IMR-90 (cell line): Measurements from ENCODE around the gene TRPV3. TPM values are rescaled to one million over a fixed set of nuclear protein-coding genes. Genes with fewer than 3 reads are reported as not detected.

Experiments
- ATAC-seq: fragments of 200-7000 bp; cut with Tn5 transposase; 2 replicates; pipeline ENCODE4 v1.9.1; 2020; ENCODE audit warnings: low read depth, mild to moderate bottlenecking, moderate library complexity
- BruUV-seq: library from RNA; stranded (reverse); fragments of 400-500 nt; replicated peaks from 2 replicates; lab custom pipeline; 2021; lab: Mats Ljungman, UMichigan
- CTCF ChIA-PET: fragments of 300-600 bp; formaldehyde crosslinking; extraction: SDS; loops from one replicate; lab custom pipeline; 2021; ENCODE audit warnings: antibody characterized with exemption; lab: Yijun Ruan, JAX
- POLR2A ChIA-PET: fragments of 300-600 bp; sonication (Branson Sonifier 250); formaldehyde crosslinking; loops from one replicate; lab custom pipeline; 2022; ENCODE audit warnings: antibody characterized with exemption; ENCODE audit not compliant: unreplicated experiment; lab: Charles Lee
- DNase-seq: peaks from one replicate; pipeline ENCODE4 v3.0.0; 2013
- H2AFZ ChIP-seq: replicated peaks from 2 replicates; pipeline ENCODE3; 2013; ENCODE audit warnings: low read length, mild to moderate bottlenecking; ENCODE audit not compliant: poor library complexity
- H2AK5ac ChIP-seq: 2 replicates; pipeline ENCODE4 v1.6.1; 2013; ENCODE audit warnings: low read depth, low read length, inconsistent platforms
- H2AK9ac ChIP-seq: replicated peaks from 2 replicates; pipeline ENCODE3; 2013; ENCODE audit warnings: mild to moderate bottlenecking, low read depth, low read length, moderate library complexity; ENCODE audit not compliant: poor library complexity
- H2BK120ac ChIP-seq: 2 replicates; pipeline ENCODE4 v1.6.1; 2013; ENCODE audit warnings: low read depth, low read length, inconsistent platforms
- H2BK15ac ChIP-seq: 3 replicates; pipeline ENCODE4 v1.6.1; 2013; ENCODE audit warnings: low read depth, low read length, inconsistent platforms
- H2BK20ac ChIP-seq: 2 replicates; pipeline ENCODE4 v1.6.1; 2013; ENCODE audit warnings: low read depth, mild to moderate bottlenecking, inconsistent platforms, low read length, moderate library complexity
- H2BK5ac ChIP-seq: 2 replicates; pipeline ENCODE4 v1.6.1; 2013; ENCODE audit warnings: mild to moderate bottlenecking, low read depth, low read length, inconsistent platforms; ENCODE audit not compliant: poor library complexity, severe bottlenecking
- H3K14ac ChIP-seq: replicated peaks from 2 replicates; pipeline ENCODE4 v1.6.1; 2013; ENCODE audit warnings: low read depth, low read length, inconsistent platforms
- H3K18ac ChIP-seq: 2 replicates; pipeline ENCODE4 v1.6.1; 2013; ENCODE audit warnings: low read depth, low read length, control low read depth
- H3K23ac ChIP-seq: 2 replicates; pipeline ENCODE4 v1.6.1; 2013; ENCODE audit warnings: low read depth, low read length, inconsistent platforms
- H3K27ac ChIP-seq: 2 replicates; pipeline ENCODE4 v1.5.1; 2013; ENCODE audit warnings: mild to moderate bottlenecking, control low read depth, low read length; ENCODE audit not compliant: insufficient read depth
- H3K27me3 ChIP-seq: 2 replicates; pipeline ENCODE4 v1.6.1; 2013; ENCODE audit warnings: low read length; ENCODE audit not compliant: control insufficient read depth, insufficient read depth
- H3K36me3 ChIP-seq: 2 replicates; pipeline ENCODE4 v1.6.1; 2013; ENCODE audit warnings: low read length, mixed read lengths; ENCODE audit not compliant: control insufficient read depth, insufficient read depth
- H3K4ac ChIP-seq: 2 replicates; pipeline ENCODE4 v1.6.1; 2013; ENCODE audit warnings: low read depth, low read length, inconsistent platforms
- H3K4me1 ChIP-seq: 2 replicates; pipeline ENCODE4 v1.6.1; 2013; ENCODE audit warnings: low read length, mixed read lengths; ENCODE audit not compliant: control insufficient read depth, insufficient read depth
- H3K4me2 ChIP-seq: 2 replicates; pipeline ENCODE4 v1.6.1; 2013; ENCODE audit warnings: low read depth, mild to moderate bottlenecking, control low read depth, low read length, moderate library complexity
- H3K4me3 ChIP-seq: 2 replicates; pipeline ENCODE4 v1.5.1; 2013; ENCODE audit warnings: low read depth, mild to moderate bottlenecking, control low read depth, low read length, moderate library complexity; ENCODE audit not compliant: insufficient read depth
- H3K56ac ChIP-seq: 2 replicates; pipeline ENCODE4 v1.6.1; 2013; ENCODE audit warnings: low read length, inconsistent platforms; ENCODE audit not compliant: insufficient read depth; ENCODE audit errors: extremely low read depth
- H3K79me1 ChIP-seq, 2 experiments: 2 replicates each; pipeline ENCODE4 v1.6.1; 2013; ENCODE audit warnings: low read length in 2 of 2, inconsistent platforms in 1 of 2, low read depth in 1 of 2
- H3K9ac ChIP-seq: 2 replicates; pipeline ENCODE4 v1.6.1; 2013; ENCODE audit warnings: low read depth, low read length, control low read depth
- H3K9me1 ChIP-seq: 2 replicates; pipeline ENCODE4 v1.6.1; 2013; ENCODE audit warnings: low read length, inconsistent platforms; ENCODE audit not compliant: insufficient read depth
- H3K9me3 ChIP-seq: 2 replicates; pipeline ENCODE4 v1.6.1; 2013; ENCODE audit warnings: low read length; ENCODE audit not compliant: control insufficient read depth, insufficient read depth
- H4K20me1 ChIP-seq: 2 replicates; pipeline ENCODE4 v1.6.1; 2013; ENCODE audit warnings: low read length, inconsistent platforms; ENCODE audit not compliant: insufficient read depth
- H4K5ac ChIP-seq: 2 replicates; pipeline ENCODE4 v1.6.1; 2013; ENCODE audit warnings: mild to moderate bottlenecking, low read depth, low read length, control low read depth
- H4K8ac ChIP-seq, 2 experiments: 2 replicates each; pipeline ENCODE4 v1.6.1; 2013; ENCODE audit warnings: low read depth in 2 of 2, low read length in 2 of 2, control low read depth in 1 of 2, inconsistent platforms in 1 of 2
- H4K91ac ChIP-seq: 2 replicates; pipeline ENCODE4 v1.6.1; 2013; ENCODE audit warnings: low read depth, low read length, inconsistent platforms; ENCODE audit not compliant: insufficient read depth
- BHLHE40 ChIP-seq: fragments of 150-350 bp; IDR thresholded peaks from 2 replicates; pipeline ENCODE4 v1.6.1; 2016; ENCODE audit warnings: mild to moderate bottlenecking, low read depth, low read length
- CHD1 ChIP-seq: IDR thresholded peaks from 2 replicates; pipeline ENCODE4 v1.6.1; 2012; ENCODE audit warnings: low read depth, low read length, improper control_type of control experiment
- CTCF ChIP-seq: conservative IDR thresholded peaks from 2 replicates; pipeline ENCODE4 v1.5.1; 2012; ENCODE audit warnings: mild to moderate bottlenecking, low read depth, low read length, improper control_type of control experiment
- NFE2L2 ChIP-seq: fragments of 150-350 bp; IDR thresholded peaks from 2 replicates; pipeline ENCODE4 v1.6.1; 2016; ENCODE audit warnings: low read depth, mild to moderate bottlenecking, low read length
- RCOR1 ChIP-seq: IDR thresholded peaks from 2 replicates; pipeline ENCODE4 v1.6.1; 2012; ENCODE audit warnings: mild to moderate bottlenecking, low read length, improper control_type of control experiment; ENCODE audit not compliant: insufficient replicate concordance
- WGBS, 2 experiments: methylation state at CpG; one replicate each; pipeline versions ENCODE4 v1.1.5 to v1.1.7; 2013; ENCODE audit warnings: missing lambda C conversion rate in 2 of 2; ENCODE audit not compliant: insufficient read length in 1 of 2; ENCODE audit errors: extremely low coverage in 2 of 2; 5-methylcytosine and 5-hydroxymethylcytosine counted together
- dilution Hi-C: fragments of 300-500 bp; cut with HindIII; formaldehyde crosslinking; loops from one replicate; pipeline ENCODE4 v1.14.3; 2018; ENCODE audit warnings: low sequenced_read_pairs; ENCODE audit not compliant: unreplicated experiment
- in situ Hi-C: fragments of 300-500 bp; cut with MboI; formaldehyde crosslinking; loops from 3 replicates; pipeline ENCODE4 v1.14.3; 2019; ENCODE audit warnings: low sequenced_read_pairs, inconsistent platforms, mixed read lengths
- intact Hi-C: fragments of 100-400 bp; cut with micrococcal nuclease; formaldehyde crosslinking; loops from 2 replicates; pipeline ENCODE4 v1.10.0; 2022
- polyA plus RNA-seq, 3 experiments: library from polyadenylated mRNA; depleted of rRNA; stranded (reverse); fragments of >200 nt; gene quantifications; 2 replicates each; pipeline ENCODE4 v1.2.3, GENCODE V29; 2012; ENCODE audit warnings: low replicate concordance in 1 of 3
- total RNA-seq: library from RNA; depleted of rRNA; stranded (reverse); fragments of >200 nt; gene quantifications from 2 replicates; pipeline ENCODE4 v1.2.3, GENCODE V29; 2012

Gene TRPV3
- total and polyA plus RNA-seq, 2 of the 4 experiments (the other 2 are of a cell fraction): 0.18 to 0.26 TPM

- Histone ChIP-seq H2BK120ac (no peak overlapping the region), H2AFZ (peak overlapping the region; percentile 87), H3K4me3 (no peak overlapping the region), H4K5ac (peak overlapping the region; percentile 13; the same call in 1 of the 2 replicates), H3K4me2 (no peak overlapping the region), H4K8ac (peak overlapping the region; percentile 91 to 95; a peak in 3 of 4 replicates), H2AK9ac (no peak overlapping the region), H2BK5ac (no peak overlapping the region), H2AK5ac (no peak overlapping the region), H3K9me3 (no peaks in the 10 kb centered on the region), H4K91ac (peak overlapping the region; percentile 84; the same call in 1 of the 2 replicates), H3K56ac (no peak overlapping the region), H2BK20ac (no peak overlapping the region), H3K27me3 (no peaks in the 10 kb centered on the region), H3K9me1 (no peaks in the 10 kb centered on the region), H4K20me1 (no peaks in the 10 kb centered on the region), H3K23ac (no peak overlapping the region), H3K4me1 (peaks cover 3% of the 10 kb centered on the region; the same call in 1 of the 2 replicates), H3K79me1 (no peaks in the 10 kb centered on the region), H3K9ac (no peak overlapping the region), H3K18ac (no peak overlapping the region), H3K36me3 (no peaks in the 10 kb centered on the region), H3K4ac (peak overlapping the region; percentile 85), H3K14ac (no peak overlapping the region), H2BK15ac (no peak overlapping the region), H3K27ac (no peak overlapping the region)
- POLR2A ChIA-PET: no interaction called here
- dilution Hi-C loops (no loop called here), intact Hi-C loops (loop anchor here (5.0 kb wide), 1 partner anchor 102 kb away; the partner anchor contains the start of genes CTNS and SHPK), in situ Hi-C loops (no loop called here)
- WGBS, 2 experiments: 29% methylated on average over 1 of the region's 3 CpGs; no CpG with 5 or more reads in 1 of the 2 experiments
- DNase-seq (peak; percentile 10), ATAC-seq (peak; percentile 41)
- TF ChIP-seq BHLHE40: no peak
- no peak for TF ChIP-seq NFE2L2
- no peak for TF ChIP-seq CHD1
- no peak for TF ChIP-seq RCOR1
- no peak for TF ChIP-seq CTCF
- CTCF ChIA-PET: interaction anchor here (1.6 kb wide), 1 partner anchor 113 kb away, joined by 5 read pairs; no protein-coding TSS in a partner anchor
- BruUV-seq: no TSS peak
These were observed 22.7 kb downstream of the TRPV3 start for GRCh38 chr17:3534881-3535252.
